HG03442 (cell line): ENCODE results near the gene GNPTAB.
"Not testable (repeated sequence)": the region's sequence is repeated elsewhere in the genome, so short reads cannot be mapped to it uniquely, and the experiment has no call there.

Source experiments
- ATAC-seq: cut with Tn5 transposase; IDR thresholded peaks from one replicate; pipeline ENCODE4 v1.9.1; 2021; ENCODE audit warnings: mild to moderate bottlenecking, moderate library complexity; ENCODE audit not compliant: unreplicated experiment

The GNPTAB gene

GRCh38 chr12:101854747-101855146, 24.0 kb upstream of the GNPTAB start:
- ATAC-seq = peak; percentile 39

DNA sequence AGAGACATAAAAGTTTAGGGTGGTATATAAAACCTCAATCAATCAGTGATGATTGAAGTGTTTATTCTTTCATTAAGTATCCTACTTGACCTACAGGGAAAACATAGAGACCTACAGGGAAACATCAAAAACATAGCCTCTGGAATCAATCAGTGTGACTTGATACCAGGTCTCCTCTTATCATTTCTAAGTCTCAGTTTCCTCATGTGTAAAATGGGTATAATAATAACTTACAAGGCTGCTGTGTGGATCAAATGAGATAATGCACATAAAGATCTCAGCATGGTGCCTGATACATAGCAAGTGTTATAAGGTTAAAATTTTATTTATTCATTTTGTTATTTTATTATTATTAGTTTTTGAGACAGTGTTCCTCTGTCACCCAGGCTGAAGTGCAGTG, 22.2 kb upstream of the GNPTAB start:
- ATAC-seq = no peak

DNA sequence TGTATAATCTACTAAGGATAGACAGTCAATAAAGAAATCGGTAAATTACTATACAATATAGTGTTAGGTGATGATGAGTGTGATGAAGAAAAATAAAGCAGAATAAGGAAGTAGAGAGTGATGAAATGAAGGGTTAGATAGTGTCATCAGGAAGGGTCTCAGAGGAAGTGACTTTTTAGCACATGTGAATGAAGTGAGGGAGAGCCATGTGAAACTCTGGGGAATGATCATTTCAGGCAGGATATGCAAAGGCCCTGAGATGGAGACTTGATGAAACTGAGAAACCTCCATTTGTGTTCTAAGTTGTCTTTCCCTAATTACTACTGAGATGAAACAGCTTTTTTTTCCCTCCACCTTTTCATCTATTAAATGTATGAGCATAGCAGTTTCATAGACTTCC, 19.4 kb upstream of the GNPTAB start:
- no peak for ATAC-seq

DNA sequence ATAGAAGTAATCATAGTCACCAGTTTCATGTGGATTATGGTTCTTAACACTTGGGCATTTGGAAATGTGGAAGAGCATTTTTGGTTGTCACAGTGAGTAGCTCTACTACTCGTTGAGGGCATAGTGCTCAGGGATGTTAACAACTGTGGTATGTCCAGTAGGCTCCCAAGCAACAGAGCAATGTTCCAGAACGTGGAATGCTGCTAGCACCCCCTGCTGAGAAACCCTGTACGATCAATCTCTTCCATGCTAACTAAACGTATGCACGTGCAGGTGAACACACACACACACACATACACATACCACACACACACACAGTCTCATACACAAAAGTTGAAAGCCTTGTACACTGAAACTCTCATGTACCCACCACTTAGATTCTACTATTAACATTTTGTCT, 16.6 kb upstream of the GNPTAB start:
- ATAC-seq = no peak

GRCh38 chr12:101845137-101845711, 14.5 kb upstream of the GNPTAB start:
- no peak for ATAC-seq

DNA sequence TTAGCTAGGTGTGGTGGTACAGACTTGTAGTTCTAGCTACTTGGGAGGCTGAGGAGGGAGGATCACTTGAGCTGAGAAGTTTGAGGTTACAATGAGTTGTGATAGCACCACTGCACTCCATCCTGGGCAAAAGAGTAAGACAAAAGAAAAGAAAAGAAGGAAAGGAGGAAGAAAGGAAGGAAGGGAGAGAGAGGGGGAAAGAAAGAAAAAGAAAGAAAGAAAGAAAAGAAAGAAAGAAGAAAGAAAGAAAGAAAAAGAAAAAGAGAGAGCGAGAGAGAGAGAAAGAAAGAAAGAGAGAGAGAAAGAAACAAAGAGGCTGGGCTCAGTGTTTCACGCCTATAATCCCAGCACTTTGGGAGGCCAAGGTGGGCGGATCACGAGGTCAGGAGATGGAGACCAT, 10.3 kb upstream of the GNPTAB start:
- no peak for ATAC-seq

GRCh38 chr12:101839324-101840283, 8.8 kb upstream of the GNPTAB start:
- ATAC-seq = no peak

DNA sequence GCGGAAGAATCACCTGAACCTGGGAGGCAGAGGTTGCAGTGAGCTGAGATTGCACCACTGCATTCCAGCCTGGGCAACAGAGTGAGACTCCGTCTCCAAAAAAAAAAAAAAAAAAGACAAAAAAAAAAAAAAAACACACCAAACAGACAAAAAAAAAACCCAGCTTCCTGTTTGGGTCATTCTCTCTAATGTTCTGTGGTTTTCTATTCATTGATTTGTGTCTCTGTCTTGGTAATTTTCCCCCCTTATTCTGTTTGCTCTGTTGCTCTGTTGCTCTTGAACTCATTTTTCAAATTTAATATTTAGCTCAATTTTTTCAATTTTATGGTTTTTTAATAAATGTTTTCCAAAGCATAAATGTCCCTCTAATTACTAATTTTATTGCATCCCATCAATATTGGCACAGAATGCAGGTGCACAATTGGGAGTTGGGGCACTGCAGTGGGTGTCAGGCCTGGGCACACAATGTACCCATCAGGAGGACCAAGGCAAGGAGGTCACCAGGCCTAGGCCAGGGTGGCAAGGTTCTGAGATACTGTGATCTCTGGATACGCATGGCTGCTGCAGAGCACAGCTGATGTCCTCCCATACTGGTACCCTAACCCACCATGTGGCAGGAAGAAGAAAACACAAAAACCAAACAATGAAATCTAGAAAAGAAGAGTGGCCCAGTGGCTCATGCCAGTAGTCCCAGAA, 8.0 kb upstream of the GNPTAB start:
- ATAC-seq = no peak

GRCh38 chr12:101832030-101832429, 1.3 kb upstream of the GNPTAB start:
- no peak for ATAC-seq

- ATAC-seq = no peak
Observed at GRCh38 chr12:101829639-101830366, 956 bp downstream of the GNPTAB start.

- no peak for ATAC-seq
Observed at GRCh38 chr12:101828463-101829196, 2.1 kb downstream of the GNPTAB start.

GRCh38 chr12:101826766-101827368, 3.9 kb downstream of the GNPTAB start:
- no peak for ATAC-seq

DNA sequence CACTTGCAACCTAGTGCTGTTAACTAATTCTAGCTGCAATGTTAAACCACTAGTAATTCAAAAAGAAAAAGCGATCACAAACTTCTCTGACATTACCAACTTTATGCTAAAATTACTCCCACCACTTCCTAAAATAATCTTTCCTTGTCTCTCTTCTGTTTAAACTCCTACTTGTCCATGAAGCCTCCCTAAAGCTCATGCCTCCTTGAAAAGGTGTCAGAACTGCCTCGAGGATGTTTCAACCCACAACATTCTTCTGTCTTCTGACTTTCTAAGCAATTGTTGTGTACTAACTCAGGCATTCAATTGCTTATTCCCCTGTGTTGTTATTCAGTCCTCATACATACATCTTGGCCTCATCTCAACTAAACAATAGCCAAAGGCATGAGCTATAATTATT, 5.9 kb downstream of the GNPTAB start:
- no peak for ATAC-seq

- ATAC-seq = peak; percentile 72
Observed at GRCh38 chr12:101823891-101824290, 6.9 kb downstream of the GNPTAB start.

DNA sequence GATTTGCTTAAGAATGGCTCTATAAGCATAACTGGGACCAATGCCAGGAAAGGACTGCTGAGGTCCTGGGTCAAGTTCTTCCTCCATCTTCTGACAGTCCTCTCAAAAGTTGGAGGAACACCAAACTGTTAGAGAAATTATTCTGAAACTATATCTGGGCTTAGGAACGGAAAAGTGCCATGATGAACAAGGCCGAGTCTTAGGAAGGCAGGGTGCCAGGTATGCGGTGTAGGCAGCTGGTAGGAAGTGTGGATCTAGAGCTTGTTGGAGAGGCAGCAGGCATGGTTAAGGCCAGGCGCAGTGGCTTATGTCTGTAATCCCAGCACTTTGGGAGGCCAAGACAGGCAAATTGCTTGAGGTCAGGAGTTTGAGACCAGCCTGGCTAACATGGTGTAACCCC, 7.7 kb downstream of the GNPTAB start:
- ATAC-seq = no peak

- peak; percentile 73 for ATAC-seq
Observed at GRCh38 chr12:101819467-101819866, 11.3 kb downstream of the GNPTAB start.

DNA sequence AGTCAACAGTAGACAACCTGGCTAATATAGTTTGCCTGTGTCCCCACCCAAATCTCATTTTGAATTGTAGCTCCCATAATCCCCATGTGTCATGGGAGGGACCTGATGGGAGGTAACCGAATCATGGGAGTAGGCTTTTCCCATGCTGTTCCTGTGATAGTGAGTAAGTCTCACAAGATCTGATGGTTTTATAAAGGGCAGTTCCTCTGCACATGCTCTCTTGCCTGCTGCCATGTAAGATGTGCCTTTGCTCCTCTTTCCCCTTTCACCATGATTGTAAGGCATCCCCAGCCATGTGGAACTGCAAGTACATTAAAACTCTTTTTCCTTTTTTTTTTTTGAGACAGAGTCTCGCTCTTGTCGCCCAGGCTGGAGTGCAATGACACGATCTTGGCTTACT, 12.1 kb downstream of the GNPTAB start:
- ATAC-seq = not testable (repeated sequence)

GRCh38 chr12:101813117-101813516, 17.6 kb downstream of the GNPTAB start:
- ATAC-seq = no peak

DNA sequence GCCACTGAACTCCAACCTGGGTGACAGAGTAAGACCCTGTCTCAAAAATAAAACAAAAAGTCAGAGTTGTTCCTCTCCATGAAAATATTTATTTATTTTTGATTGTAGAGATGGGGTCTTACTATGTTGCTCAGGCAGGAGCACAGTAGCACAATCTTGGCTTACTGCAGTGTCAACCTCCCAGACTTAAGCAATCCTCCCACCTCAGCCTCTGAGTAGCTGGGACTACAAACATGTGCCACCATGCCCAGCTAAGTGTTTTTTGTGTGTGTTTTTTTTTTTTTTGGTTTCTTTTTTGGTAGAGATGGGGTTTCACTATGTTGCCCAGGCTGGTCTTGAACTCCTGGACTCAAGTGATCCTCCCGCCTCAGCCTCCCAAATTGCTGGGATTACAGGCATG, 18.0 kb downstream of the GNPTAB start:
- not testable (repeated sequence) for ATAC-seq

GRCh38 chr12:101811342-101811741, 19.4 kb downstream of the GNPTAB start:
- ATAC-seq = not testable (repeated sequence)
